HG03378 (cell line): Measurements from ENCODE around the gene SPZ1.
"Not testable (repeated sequence)": the region's sequence is repeated elsewhere in the genome, so short reads cannot be mapped to it uniquely, and the experiment has no call there.

Experiments
- ATAC-seq: cut with Tn5 transposase; IDR thresholded peaks from one replicate; pipeline ENCODE4 v1.9.1; 2021; ENCODE audit warnings: mild to moderate bottlenecking, moderate library complexity; ENCODE audit not compliant: unreplicated experiment

SPZ1 gene

GRCh38 chr5:80337379-80337778 is 17.6 kb downstream of the SPZ1 start:
- no peak for ATAC-seq

GRCh38 chr5:80339116-80339515 is 19.3 kb downstream of the SPZ1 start:
- ATAC-seq: no peak

GRCh38 chr5:80341016-80341775 is 21.4 kb downstream of the SPZ1 start:
- no peak for ATAC-seq

GRCh38 chr5:80343067-80343466 is 23.3 kb downstream of the SPZ1 start:
- no peak for ATAC-seq

- ATAC-seq: no peak
Observed at GRCh38 chr5:80346055-80346454, 26.3 kb downstream of the SPZ1 start.

- no peak for ATAC-seq
Observed at GRCh38 chr5:80348171-80348570, 28.4 kb downstream of the SPZ1 start.

GRCh38 chr5:80351019-80351418 is 31.2 kb downstream of the SPZ1 start:
- ATAC-seq: not testable (repeated sequence)

GRCh38 chr5:80355686-80356085 is 35.9 kb downstream of the SPZ1 start:
- ATAC-seq: no peak

- no peak for ATAC-seq
Observed at GRCh38 chr5:80357671-80358070, 37.9 kb downstream of the SPZ1 start.

- no peak for ATAC-seq
Observed at GRCh38 chr5:80360914-80361444, 41.2 kb downstream of the SPZ1 start.

GRCh38 chr5:80364892-80365291 is 45.1 kb downstream of the SPZ1 start:
- ATAC-seq: no peak

- ATAC-seq: no peak
Observed at GRCh38 chr5:80368661-80369480, 49.1 kb downstream of the SPZ1 start.

- no peak for ATAC-seq
Observed at GRCh38 chr5:80369521-80369920, 49.7 kb downstream of the SPZ1 start.

- no peak for ATAC-seq
Observed at GRCh38 chr5:80370390-80370789, 50.6 kb downstream of the SPZ1 start.
